ENCODE data around the gene PI4KA.
"Not testable (repeated sequence)": the region's sequence is repeated elsewhere in the genome, so short reads cannot be mapped to it uniquely, and the experiment has no call there.

GRCh38 chr22:20678792-20679435 lies 179.7 kb downstream of the PI4KA start:
- not testable (repeated sequence) for TF ChIP-seq CTCF, POLR2AphosphoS5, POLR2A, EP300 (IDR thresholded peaks at IDR 0.05)
